HepG2 (cell line): Measurements from ENCODE around the gene NOS1AP.

Experiments
- ARNTL ChIP-seq: sonication (generic); formaldehyde crosslinking; IDR thresholded peaks from 2 replicates; pipeline ENCODE4 v1.4.0; 2020; ENCODE audit warnings: mild to moderate bottlenecking, missing genetic modification reagents
- CAMTA2 ChIP-seq: sonication (generic); formaldehyde crosslinking; IDR thresholded peaks from 2 replicates; pipeline ENCODE4 v1.4.0; 2020; ENCODE audit warnings: mild to moderate bottlenecking, missing genetic modification reagents, borderline replicate concordance
- MEIS2 ChIP-seq: sonication (generic); formaldehyde crosslinking; IDR thresholded peaks from 2 replicates; pipeline ENCODE4 v1.9.0; 2021; ENCODE audit warnings: mild to moderate bottlenecking, missing genetic modification reagents
- TF ChIP-seq, protein P1 (sequence below): conservative IDR thresholded peaks from 2 replicates; pipeline ENCODE4 v1.6.1; 2018; ENCODE audit warnings: missing genetic modification reagents
- TF ChIP-seq, protein P2 (sequence below): sonication (generic); formaldehyde crosslinking; IDR thresholded peaks from 2 replicates; pipeline ENCODE4 v1.5.0; 2020; ENCODE audit warnings: mild to moderate bottlenecking, missing genetic modification reagents, moderate library complexity
- TF ChIP-seq, protein P3 (sequence below), 2 experiments: IDR thresholded peaks; 2 replicates each; pipeline ENCODE4 v1.6.1; 2011 to 2012; ENCODE audit warnings: low read length in 2 of 2, borderline replicate concordance in 1 of 2, low read depth in 1 of 2, mild to moderate bottlenecking in 1 of 2, moderate library complexity in 1 of 2

GRCh38 chr1:162210196-162210595 lies 140.7 kb downstream of the NOS1AP start:
- TF ChIP-seq, protein P1, sequence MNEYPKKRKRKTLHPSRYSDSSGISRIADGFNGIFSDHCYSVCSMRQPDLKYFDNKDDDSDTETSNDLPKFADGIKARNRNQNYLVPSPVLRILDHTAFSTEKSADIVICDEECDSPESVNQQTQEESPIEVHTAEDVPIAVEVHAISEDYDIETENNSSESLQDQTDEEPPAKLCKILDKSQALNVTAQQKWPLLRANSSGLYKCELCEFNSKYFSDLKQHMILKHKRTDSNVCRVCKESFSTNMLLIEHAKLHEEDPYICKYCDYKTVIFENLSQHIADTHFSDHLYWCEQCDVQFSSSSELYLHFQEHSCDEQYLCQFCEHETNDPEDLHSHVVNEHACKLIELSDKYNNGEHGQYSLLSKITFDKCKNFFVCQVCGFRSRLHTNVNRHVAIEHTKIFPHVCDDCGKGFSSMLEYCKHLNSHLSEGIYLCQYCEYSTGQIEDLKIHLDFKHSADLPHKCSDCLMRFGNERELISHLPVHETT = no peak
- TF ChIP-seq, protein P2, sequence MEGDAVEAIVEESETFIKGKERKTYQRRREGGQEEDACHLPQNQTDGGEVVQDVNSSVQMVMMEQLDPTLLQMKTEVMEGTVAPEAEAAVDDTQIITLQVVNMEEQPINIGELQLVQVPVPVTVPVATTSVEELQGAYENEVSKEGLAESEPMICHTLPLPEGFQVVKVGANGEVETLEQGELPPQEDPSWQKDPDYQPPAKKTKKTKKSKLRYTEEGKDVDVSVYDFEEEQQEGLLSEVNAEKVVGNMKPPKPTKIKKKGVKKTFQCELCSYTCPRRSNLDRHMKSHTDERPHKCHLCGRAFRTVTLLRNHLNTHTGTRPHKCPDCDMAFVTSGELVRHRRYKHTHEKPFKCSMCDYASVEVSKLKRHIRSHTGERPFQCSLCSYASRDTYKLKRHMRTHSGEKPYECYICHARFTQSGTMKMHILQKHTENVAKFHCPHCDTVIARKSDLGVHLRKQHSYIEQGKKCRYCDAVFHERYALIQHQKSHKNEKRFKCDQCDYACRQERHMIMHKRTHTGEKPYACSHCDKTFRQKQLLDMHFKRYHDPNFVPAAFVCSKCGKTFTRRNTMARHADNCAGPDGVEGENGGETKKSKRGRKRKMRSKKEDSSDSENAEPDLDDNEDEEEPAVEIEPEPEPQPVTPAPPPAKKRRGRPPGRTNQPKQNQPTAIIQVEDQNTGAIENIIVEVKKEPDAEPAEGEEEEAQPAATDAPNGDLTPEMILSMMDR (CRISPR knock-in tag) = no peak
- TF ChIP-seq, protein P3, sequence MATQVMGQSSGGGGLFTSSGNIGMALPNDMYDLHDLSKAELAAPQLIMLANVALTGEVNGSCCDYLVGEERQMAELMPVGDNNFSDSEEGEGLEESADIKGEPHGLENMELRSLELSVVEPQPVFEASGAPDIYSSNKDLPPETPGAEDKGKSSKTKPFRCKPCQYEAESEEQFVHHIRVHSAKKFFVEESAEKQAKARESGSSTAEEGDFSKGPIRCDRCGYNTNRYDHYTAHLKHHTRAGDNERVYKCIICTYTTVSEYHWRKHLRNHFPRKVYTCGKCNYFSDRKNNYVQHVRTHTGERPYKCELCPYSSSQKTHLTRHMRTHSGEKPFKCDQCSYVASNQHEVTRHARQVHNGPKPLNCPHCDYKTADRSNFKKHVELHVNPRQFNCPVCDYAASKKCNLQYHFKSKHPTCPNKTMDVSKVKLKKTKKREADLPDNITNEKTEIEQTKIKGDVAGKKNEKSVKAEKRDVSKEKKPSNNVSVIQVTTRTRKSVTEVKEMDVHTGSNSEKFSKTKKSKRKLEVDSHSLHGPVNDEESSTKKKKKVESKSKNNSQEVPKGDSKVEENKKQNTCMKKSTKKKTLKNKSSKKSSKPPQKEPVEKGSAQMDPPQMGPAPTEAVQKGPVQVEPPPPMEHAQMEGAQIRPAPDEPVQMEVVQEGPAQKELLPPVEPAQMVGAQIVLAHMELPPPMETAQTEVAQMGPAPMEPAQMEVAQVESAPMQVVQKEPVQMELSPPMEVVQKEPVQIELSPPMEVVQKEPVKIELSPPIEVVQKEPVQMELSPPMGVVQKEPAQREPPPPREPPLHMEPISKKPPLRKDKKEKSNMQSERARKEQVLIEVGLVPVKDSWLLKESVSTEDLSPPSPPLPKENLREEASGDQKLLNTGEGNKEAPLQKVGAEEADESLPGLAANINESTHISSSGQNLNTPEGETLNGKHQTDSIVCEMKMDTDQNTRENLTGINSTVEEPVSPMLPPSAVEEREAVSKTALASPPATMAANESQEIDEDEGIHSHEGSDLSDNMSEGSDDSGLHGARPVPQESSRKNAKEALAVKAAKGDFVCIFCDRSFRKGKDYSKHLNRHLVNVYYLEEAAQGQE (IDR thresholded peaks at IDR 0.05; ENCODE audit: borderline replicate concordance in 1 of 2, low read depth in 1 of 2, low read length in 2 of 2) = no peak
- TF ChIP-seq CAMTA2 (CRISPR knock-in tag) = no peak
- no peak for TF ChIP-seq ARNTL (CRISPR knock-in tag)
- no peak for TF ChIP-seq MEIS2 (CRISPR knock-in tag)
